Inflammatory macrophage (primary cell): ENCODE data around the gene ESPNL.
A peak's percentile ranks its signal among the peaks of the same experiment; 100 is the strongest.

ENCODE experiments used
- DNase-seq, 2 donors: peaks; one replicate each; pipeline ENCODE4 v3.0.0-alpha.2; 2020 to 2022

Gene ESPNL

GRCh38 chr2:238077292-238077691 lies 22.8 kb upstream of the ESPNL start:
- DNase-seq, result no peak

- DNase-seq, result no peak
These were observed 20.2 kb upstream of the ESPNL start for GRCh38 chr2:238079874-238080327.

- no peak for DNase-seq
These were observed 19.6 kb upstream of the ESPNL start for GRCh38 chr2:238080518-238080917.

GRCh38 chr2:238081150-238081549 lies 19.0 kb upstream of the ESPNL start:
- DNase-seq, result no peak

- no peak for DNase-seq
These were observed 18.6 kb upstream of the ESPNL start for GRCh38 chr2:238081561-238081960.

GRCh38 chr2:238082151-238082550 lies 18.0 kb upstream of the ESPNL start:
- DNase-seq, result no peak

GRCh38 chr2:238082827-238083226 lies 17.3 kb upstream of the ESPNL start:
- DNase-seq, result no peak

- DNase-seq, result no peak
These were observed 16.2 kb upstream of the ESPNL start for GRCh38 chr2:238083919-238084318.

- no peak for DNase-seq
These were observed 15.4 kb upstream of the ESPNL start for GRCh38 chr2:238084761-238085160.

- DNase-seq, result no peak
These were observed 14.2 kb upstream of the ESPNL start for GRCh38 chr2:238085899-238086298.

- DNase-seq, result peak; percentile 32 to 52
These were observed 12.9 kb upstream of the ESPNL start for GRCh38 chr2:238087211-238087610.

- no peak for DNase-seq
These were observed 9.3 kb upstream of the ESPNL start for GRCh38 chr2:238090887-238091286.

- no peak for DNase-seq
These were observed 8.6 kb upstream of the ESPNL start for GRCh38 chr2:238091436-238092060.

GRCh38 chr2:238092486-238093035 lies 7.6 kb upstream of the ESPNL start:
- no peak for DNase-seq

- no peak for DNase-seq
These were observed 6.7 kb upstream of the ESPNL start for GRCh38 chr2:238093181-238094140.

- DNase-seq, result no peak
These were observed 5.6 kb upstream of the ESPNL start for GRCh38 chr2:238094438-238095022.

GRCh38 chr2:238095143-238095542 lies 5.0 kb upstream of the ESPNL start:
- DNase-seq, result no peak

GRCh38 chr2:238096311-238097011 lies 3.7 kb upstream of the ESPNL start:
- DNase-seq, result no peak

GRCh38 chr2:238097201-238097987 lies 2.7 kb upstream of the ESPNL start:
- DNase-seq, result no peak

- DNase-seq, result peak; percentile 24 to 78
These were observed 1.9 kb upstream of the ESPNL start for GRCh38 chr2:238097988-238098871.
